ENCODE measurements around the gene NPY1R.

NPY1R gene

DNA sequence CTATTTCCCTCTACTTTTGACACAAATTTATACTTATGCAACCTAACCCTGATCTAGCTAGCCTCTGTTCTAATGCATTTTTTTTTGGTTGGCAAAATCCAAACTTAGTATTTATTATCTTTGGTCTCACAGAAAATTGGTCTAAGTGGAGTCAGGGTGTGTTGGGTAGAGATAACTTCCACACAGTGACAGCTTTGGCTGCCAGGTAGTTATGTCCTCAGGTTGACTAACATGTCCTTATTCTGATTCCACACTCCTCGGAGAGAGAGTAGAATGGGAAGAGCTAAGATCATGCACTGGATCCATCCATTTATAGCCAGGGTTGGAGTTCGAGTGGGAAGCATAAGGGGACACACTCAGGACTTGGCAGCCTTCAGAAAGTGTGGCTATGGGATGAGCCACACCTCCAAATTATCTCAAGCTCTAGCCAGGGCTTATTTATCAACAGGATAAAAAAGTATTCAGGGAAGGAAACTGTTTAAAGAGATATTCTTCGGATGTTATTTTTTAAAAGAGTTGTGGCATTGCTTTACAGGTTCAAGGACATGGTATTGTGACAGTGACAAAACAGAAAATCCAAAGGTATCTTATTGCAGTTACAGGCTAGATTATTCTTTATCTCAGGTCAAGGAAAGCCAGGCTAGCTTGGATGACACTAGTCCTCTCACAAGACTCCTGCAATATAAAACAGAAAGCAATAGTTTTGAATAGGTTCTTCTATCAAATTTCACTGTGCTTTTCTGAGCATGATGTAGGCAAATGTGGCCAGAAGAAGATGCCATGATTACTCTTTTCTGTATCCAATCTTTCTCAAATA lies 51.5 kb downstream of the NPY1R start:
- in situ Hi-C loops (cut with HindIII; ENCODE audit: low sequenced_read_pairs): no loop called here

DNA sequence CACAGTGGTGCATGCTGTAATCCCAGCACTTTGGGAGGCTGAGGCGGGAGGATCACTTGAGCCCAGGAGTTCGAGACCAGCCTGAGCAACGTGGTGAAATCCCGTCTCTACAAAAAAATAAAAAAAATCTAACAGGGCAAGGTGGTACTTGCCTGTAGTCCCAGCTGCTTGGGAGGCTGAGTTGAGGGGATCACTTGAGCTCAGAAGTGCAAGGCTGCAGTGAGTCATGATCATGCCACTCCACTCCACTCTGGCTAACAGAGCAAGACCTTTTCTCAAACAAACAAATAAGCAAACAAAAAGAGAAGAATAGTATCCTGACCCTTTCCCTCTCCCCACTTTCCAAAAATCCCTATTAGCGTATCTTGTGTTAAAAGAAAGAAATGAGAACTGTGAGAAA lies 52.7 kb downstream of the NPY1R start:
- in situ Hi-C loops (cut with HindIII; ENCODE audit: low sequenced_read_pairs): no loop called here

DNA sequence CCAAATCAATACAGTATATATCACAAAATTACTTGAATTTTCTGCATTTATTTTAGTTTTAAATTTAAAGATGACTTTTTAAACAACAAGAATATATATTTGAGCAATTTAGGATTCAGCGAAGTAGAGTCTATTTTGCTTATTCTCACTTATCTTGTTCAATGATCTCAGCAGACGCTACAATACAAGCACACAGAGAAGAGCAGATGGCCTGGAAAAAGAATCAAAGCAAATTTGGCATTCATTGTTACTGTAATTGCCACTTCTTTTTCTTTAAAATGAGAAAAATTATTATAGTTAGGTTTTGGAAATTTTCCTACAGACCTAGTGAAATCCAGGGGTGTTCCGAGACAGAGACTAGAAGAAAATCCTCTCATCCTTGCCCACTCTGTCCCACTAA lies 57.5 kb downstream of the NPY1R start:
- in situ Hi-C loops (cut with HindIII; ENCODE audit: low sequenced_read_pairs): no loop called here
